HG03066 (cell line): ENCODE data around the gene RNF212.

Experiments used
- ATAC-seq: cut with Tn5 transposase; IDR thresholded peaks from one replicate; pipeline ENCODE4 v1.9.1; 2021; ENCODE audit warnings: low read depth; ENCODE audit not compliant: unreplicated experiment

RNF212 gene

DNA sequence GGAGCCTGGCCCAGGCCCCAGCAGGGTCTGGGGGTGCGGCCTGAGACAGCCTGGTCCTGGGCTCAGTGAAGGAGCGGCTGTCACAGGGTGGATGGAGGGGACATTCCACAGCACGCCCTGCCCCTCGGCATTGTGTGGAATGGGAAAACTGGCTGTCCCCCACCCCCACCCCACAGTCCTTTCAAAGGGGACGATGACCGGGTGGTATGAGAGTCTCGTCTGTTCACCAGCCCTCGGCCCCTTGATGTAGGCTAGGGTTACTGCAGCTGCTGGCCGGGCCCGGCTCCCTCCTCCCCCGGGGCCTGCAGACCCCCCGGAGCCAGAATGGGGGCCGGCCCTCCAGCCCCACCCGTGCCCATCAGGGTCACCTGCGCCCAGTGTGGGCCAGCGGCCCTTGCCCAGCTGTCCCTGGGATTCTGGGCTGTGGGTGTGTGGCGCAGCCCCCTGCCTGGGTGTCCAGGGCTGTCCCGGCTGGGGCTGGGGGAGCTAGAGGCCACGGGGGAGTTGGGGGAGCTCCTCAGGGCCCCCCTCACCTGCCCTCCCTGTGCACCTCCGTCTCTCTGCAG, 90.2 kb downstream of the RNF212 start:
- ATAC-seq = no peak

DNA sequence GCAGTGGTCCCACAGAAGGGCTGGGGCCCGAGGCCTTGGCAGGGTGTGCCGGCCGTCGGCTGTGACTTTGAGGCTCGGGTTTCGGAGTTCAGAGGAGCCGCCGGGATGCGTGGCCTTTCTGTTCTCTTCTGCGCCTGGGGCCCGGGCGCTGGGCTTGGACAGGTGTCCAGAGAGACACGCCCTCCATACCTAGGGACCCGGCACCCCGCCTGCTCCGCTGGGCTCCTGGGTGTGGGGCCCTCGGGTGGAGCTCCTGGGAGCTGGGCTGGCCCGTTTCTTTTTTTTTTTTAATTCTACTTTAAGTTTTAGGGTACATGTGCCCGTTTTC, 90.7 kb downstream of the RNF212 start:
- no peak for ATAC-seq

DNA sequence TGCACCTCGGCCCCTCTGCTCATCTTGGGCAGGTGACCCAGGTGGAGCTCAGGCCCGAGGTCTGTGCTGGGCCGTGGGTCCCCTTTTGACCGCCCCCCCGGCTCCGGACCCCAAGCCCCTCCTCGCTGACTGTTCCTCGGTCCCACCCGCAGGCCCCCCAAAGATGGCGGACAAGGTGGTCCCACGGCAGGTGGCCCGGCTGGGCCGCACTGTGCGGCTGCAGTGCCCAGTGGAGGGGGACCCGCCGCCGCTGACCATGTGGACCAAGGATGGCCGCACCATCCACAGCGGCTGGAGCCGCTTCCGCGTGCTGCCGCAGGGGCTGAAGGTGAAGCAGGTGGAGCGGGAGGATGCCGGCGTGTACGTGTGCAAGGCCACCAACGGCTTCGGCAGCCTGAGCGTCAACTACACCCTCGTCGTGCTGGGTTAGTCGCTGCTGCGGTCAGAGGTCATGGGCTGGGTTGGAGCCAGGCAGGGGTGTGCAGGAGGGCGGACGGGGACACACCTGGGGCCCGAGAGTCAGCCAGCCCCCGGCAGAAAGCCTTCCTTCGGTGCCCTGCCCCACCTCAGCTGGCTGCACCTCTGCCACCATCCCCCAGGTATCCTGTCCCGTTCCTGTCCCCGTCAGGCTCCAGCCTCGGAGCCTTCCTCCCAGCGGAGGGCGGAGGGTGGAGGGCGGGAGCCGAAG, 91.2 kb downstream of the RNF212 start:
- no peak for ATAC-seq
